ENCODE results near the gene CLBA1.

CLBA1 gene

DNA sequence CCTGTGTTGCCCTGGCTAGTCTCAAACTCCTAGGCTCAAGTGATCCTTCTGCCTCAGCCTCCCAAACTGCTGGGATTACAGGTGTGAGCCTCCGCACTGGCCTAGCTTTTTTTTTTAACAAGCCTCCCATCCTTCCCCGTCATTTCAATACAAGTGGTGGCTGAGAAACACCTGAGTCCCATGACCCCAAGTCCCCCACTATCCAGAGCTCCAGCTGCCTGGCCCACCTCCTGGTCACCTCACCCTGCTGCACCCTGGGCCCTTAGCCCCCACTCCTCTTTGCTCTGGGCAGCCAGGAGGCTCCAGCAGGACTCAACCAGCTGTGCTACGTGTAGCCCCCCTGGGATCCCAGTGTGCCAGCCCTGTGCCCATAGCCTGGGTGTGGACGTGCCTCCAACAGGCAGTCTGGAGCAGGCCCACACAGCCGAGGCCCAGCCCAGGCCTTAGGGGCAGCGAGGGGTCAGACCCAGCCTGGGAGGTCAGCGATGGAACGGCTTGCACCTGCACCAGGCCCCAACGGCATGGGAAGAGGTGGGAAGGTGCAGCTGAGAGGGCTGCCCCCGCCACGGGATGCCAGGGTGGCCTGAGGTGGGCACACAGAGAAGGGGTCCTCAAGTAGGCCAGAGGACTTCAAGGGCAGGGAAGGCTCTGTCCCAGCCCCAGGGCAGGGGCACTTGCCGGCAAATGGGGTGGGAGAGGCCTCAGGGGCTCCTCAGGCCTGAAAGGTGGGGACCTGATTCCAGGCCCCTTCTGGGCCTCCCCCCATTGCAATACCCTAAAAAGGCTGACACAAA is 13.9 kb upstream of the CLBA1 start:
- TF ChIP-seq, protein P1, sequence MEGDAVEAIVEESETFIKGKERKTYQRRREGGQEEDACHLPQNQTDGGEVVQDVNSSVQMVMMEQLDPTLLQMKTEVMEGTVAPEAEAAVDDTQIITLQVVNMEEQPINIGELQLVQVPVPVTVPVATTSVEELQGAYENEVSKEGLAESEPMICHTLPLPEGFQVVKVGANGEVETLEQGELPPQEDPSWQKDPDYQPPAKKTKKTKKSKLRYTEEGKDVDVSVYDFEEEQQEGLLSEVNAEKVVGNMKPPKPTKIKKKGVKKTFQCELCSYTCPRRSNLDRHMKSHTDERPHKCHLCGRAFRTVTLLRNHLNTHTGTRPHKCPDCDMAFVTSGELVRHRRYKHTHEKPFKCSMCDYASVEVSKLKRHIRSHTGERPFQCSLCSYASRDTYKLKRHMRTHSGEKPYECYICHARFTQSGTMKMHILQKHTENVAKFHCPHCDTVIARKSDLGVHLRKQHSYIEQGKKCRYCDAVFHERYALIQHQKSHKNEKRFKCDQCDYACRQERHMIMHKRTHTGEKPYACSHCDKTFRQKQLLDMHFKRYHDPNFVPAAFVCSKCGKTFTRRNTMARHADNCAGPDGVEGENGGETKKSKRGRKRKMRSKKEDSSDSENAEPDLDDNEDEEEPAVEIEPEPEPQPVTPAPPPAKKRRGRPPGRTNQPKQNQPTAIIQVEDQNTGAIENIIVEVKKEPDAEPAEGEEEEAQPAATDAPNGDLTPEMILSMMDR (conservative IDR thresholded peaks at IDR 0.05), result no peak
- TF ChIP-seq ZFX (IDR thresholded peaks at IDR 0.05), result no peak
- no peak overlapping the region for H3K27ac ChIP-seq

DNA sequence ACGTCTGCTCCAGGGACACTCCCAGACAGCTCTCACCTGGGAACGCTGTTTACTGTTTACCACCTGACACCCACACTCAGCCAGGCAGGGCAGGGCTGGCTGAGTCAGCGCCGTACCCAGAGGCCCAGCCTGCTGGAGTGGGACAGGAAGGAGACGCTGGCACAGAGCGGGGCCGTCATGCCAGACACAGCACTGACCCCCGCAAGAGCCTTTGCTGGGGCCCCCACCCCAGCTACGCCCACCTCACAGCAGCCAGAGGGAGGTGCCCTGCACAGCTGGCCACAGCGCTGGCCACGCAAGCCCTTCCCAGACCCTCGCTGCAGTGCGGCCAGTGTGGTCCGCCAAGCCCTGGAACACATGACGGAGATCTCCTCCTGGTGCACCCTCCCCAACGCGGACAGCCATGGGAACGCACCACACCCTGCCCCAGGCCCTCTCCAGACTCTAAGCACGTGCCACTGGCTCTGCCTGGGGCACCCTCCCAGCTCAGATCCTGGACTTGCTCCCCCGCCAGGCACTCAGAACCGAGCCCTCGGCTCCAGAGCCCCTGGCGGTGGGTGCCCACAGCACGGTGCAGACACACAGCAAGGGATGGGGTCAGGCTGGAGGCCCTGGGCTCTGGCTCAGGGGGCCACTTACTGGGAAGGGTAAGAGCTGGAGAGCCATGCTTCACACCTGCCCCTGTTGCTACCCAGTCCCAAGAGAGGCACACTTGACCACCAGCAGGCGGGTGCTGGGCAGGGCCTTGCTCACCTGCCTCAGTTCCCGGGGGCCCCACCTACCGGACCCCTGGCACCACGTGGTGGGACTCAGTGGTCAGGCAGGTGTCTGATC is 13.1 kb upstream of the CLBA1 start:
- TF ChIP-seq ZFX (IDR thresholded peaks at IDR 0.05), result no peak
- TF ChIP-seq, protein P1 (conservative IDR thresholded peaks at IDR 0.05), result no peak
- no peak overlapping the region for H3K27ac ChIP-seq

DNA sequence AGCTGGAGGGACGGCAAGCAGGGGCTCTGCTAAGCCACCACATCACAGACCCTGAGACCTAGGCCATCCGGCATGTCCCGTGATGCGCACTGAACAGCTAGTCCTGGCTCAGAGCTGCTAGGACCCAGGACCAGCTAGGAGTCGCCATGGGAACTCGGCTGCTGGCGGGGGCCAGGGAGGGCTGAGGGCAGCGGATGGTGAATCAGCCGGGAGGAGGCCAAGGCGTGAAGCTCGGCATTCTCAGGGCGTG is 12.5 kb upstream of the CLBA1 start:
- no peak for TF ChIP-seq ZFX (IDR thresholded peaks at IDR 0.05)
- TF ChIP-seq, protein P1 (conservative IDR thresholded peaks at IDR 0.05), result no peak
- H3K27ac ChIP-seq, result no peak overlapping the region

DNA sequence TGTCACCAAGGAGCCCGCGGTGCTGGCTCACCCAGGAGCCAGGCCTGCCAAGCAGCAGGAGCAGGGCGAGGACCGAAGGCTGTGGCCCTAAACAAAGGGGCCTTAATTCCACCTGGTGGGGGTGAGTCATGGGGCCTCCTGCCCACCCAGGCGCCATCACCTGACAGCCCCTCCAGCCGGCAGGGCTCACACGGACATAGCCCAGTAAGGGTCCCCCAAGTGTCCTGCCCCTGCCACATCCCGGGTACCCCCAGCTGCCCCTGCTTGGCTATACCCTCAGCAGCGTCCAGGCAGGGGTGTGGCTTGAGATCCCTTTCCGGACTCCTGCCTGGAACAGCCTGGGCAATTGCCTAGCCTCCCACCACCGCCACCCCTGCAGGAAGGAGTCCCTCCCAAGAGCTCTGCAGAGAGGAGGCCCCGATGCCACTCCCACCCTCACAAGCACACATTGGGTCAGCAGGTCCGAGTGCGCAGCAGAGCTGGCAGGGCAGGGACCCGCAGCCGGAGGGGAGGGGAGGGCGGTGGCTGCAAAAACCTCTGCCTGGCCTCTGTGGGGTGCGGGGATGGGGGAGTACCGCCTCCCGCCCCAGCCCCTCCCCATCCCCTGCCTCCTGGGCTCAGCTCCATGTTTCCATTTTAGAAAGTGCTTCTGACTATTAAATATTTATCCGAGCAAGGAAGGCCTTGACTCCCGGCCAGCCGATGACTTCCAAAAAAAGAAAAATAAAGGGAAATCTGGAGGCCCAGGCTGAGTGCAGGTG is 12.0 kb upstream of the CLBA1 start:
- no peak overlapping the region for H3K27ac ChIP-seq
- TF ChIP-seq, protein P1 (conservative IDR thresholded peaks at IDR 0.05), result no peak
- TF ChIP-seq ZFX (IDR thresholded peaks at IDR 0.05), result no peak

DNA sequence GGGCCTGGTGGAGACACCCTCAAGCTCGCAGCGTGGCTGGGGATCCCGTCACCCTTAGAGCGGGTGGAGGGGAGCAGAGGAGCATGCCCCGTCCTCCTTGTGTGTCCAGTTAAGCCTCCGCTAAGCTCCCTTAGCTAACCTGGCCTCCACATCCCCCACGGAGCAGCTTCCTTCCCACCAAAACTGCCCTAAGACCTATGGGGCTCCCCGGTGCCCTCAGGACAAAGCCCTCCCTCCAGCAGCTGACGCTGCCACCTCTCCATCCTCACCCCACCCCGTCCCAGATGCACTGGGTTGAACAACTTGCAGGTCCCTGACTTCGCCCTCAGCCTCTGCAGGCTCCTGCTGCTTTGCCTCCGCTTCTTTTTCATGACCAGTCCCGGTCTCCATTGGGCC is 11.4 kb upstream of the CLBA1 start:
- TF ChIP-seq, protein P1 (conservative IDR thresholded peaks at IDR 0.05), result no peak
- no peak for TF ChIP-seq ZFX (IDR thresholded peaks at IDR 0.05)
- H3K27ac ChIP-seq, result no peak overlapping the region

DNA sequence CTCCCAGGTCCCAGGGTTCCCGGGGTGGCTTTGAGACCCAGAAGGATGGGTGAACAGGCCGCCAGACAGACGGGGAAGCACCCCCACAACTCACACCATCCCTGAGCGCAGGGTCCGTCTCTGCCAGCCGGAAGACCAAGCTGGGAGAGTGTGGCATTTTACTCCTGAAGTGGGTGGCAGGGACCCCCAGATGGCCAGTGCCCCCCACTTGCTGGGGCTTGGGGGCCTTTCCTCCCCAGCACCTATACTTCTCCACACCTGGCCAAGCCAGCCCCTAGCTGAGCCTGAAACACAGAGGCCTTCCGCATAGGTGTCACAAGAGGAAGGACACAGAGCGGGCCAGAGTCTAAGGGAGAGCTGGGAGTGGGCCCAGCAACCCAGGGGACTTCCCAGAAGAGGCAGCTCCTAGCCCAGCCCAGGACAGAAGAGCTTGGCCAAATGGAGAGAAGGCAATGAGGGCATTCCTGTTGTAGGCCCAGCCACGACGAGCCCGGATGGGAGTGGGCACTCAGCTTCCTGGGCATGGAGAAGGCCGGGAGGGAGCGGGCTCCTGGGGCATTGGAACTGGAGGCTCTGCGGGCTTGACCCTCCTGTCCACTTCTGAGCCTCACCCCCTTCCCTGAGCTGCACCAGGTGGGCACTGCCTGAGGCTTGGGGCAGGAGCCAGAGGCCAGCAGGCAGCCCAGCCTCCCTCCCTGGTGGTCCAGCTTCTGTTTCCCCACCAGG is 10.8 kb upstream of the CLBA1 start:
- H3K27ac ChIP-seq, result no peak overlapping the region
- TF ChIP-seq, protein P1 (conservative IDR thresholded peaks at IDR 0.05), result no peak
- no peak; the same call in 1 of the 2 replicates for TF ChIP-seq ZFX (IDR thresholded peaks at IDR 0.05)

Measured in C4-2B (cell line).